ENCODE measurements around the gene POU2F2.

The POU2F2 gene

GRCh38 chr19:42154471-42155323 lies 22.5 kb upstream of the POU2F2 start:
- DNase-seq: no peak

GRCh38 chr19:42153672-42154433 lies 21.6 kb upstream of the POU2F2 start:
- no peak for DNase-seq

GRCh38 chr19:42152910-42153671 lies 20.8 kb upstream of the POU2F2 start:
- DNase-seq: no peak

DNA sequence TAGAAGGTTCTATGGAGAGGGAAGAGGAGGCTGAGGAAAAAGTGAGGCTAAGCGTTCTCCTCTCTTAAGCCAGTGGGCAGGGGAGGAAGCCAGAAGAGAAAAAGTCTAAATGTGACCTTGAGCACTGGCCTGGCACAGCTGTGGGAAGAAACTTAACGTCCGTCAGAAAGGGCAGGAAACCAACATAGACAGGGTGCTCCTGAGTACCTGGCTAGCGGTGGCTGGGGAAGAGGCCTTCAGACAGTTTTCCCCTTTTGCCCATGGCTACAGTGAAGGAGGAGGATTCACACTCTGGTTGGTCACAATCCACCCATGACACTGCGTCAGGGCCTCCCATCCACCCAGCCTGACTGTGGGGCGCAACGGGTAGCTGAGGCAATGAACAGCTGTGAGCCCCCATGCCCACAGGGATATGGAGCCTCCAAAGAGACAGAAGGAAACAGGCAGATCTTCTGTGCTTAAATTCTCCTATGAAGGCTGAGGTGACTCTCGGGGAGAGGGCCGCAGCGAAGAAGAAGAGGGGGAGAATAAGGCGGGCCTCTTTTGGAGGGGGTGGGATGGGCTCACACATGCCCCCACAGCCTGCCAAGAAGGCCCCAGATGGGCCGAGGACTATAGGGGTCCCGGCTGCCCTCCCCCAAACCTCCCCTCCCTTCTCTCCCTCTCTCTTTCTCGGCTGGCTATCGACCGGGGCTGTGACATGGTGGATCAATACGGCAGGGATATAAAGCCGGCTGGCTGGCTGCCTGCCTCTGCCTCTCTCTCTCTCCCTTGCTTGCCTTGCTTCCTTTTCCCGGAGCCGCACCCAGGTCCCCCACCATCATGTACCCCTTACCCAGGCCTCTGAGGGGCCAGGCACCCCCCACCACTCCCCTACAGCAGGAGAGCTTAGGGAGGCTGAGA lies 19.8 kb upstream of the POU2F2 start:
- DNase-seq: no peak

DNA sequence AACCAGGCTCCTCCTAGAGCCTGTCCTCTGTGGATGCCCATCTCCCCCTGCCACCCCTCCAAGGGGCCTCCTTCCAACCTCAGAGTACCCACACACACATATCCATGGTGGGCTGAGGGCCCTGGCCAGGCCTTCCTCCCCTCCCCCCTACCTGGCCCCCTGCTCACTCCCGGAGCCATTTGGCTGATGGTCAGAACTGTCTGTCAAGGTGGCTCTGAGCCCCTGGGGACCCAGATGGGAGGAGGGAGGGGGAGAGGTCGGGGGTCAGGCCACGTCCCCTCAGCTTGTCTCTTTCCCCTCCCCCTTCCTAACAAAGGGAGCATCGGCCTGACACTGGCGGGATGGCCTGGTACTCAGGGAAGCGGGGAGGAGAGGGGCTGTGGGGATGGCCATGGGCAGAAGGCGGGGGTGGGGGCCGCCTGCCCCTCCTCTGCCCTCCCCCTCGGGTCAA lies 18.7 kb upstream of the POU2F2 start:
- no peak for DNase-seq

GRCh38 chr19:42150364-42150763 lies 18.1 kb upstream of the POU2F2 start:
- no peak for DNase-seq

DNA sequence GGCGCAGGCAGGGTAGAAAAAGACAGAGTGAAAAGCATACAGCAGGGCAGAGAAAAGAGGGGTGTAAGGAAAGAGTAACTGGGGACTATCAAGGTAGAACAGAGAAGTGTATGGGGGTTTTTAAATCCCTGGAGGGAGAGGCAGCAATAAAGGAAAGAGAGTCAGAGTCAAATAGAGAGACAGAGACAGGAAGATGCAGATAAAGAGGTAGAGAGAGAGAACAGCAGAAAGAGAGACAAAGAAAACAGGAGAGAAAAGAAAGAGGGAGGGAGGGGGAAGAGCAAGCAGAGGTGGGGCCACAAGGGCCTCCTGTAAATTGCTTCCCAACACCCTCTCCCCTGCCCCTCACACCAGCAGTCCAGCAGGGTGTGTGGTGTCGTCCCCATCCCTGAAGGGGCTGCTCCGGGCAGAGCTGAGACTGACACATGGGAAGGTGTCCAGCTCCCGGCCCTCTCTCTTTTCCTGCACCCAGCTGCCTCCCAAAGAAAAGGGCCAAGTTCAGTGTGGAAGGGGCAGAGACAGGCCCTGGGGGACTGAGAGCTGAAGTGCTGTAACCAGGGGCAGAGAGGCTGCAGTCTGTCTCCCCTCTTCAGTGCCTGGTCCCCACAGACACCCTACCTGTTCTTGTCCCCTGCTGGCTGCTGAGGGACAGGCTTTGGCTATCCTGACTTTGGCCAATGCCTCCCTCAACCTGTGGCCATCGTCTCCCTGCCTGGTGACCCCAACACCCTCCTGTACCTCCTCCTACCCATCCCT lies 17.4 kb upstream of the POU2F2 start:
- DNase-seq: no peak

DNA sequence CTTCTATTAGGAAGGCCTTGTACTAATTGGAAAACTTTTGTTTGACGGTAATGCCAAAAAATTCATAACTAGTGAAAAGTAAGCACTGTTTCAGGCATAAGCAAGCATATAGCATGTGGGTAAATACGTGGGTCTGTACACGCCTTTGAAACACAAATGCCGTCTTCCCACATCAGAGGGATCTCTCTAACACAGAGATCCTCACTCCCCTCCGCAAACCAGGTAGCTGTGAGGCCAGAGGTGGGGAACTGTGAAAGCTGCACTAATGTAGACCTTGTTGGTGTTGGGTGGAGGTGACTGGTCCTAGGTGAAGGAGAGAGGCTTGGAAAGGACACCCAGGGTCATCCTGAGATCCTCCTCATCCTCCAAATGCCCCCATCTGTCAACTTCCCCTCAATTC lies 16.0 kb upstream of the POU2F2 start:
- no peak for DNase-seq

DNA sequence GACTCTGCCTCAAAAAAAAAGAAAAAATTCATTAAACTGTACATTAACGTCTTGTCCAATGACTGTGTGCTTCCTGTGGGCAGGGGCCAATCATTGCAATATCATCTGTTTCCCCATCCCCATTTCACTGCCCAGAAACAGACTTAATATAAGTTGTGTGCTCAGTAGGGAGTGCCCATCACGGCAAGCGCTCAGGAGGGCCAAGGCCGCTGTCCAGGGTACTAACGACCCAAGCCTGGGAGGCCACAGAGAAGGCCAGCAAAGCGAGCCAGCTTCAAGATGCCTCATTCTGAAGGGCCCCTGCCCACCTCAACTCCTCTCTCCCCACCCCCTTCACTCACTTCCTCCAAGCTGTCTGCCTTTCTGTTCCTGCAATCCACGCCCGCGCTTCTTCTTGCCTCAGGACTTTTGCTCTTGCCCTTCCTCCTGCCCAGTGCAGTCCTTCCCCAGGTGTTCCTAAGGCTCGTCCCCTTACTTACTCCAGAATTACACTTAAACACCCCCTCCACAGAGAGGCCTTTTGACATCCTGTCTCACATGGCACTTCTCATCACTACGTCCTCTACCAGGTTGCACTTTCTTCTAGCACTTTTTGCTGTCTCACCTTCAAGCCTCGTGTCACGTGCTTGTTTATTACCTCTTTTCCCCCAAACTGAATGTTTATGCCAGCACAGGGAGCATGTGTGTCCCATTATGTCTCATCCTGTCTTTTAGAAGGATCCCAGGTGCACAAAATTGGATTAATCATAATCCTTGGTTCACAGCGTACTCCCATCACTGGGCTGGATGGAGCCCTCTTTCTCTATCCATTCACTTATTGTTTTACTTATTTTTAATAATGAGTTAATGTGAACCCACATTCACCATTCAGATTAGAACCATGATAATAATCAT lies 11.3 kb upstream of the POU2F2 start:
- DNase-seq: peak in 1 of 2 experiments; percentile 18

- peak; percentile 59 to 66 for DNase-seq
These were observed 8.0 kb upstream of the POU2F2 start for GRCh38 chr19:42140125-42140754.

GRCh38 chr19:42134535-42135070 lies 2.4 kb upstream of the POU2F2 start:
- no peak for DNase-seq

- peak; percentile 36 to 39 for DNase-seq
These were observed 744 bp upstream of the POU2F2 start for GRCh38 chr19:42132851-42133528.

DNA sequence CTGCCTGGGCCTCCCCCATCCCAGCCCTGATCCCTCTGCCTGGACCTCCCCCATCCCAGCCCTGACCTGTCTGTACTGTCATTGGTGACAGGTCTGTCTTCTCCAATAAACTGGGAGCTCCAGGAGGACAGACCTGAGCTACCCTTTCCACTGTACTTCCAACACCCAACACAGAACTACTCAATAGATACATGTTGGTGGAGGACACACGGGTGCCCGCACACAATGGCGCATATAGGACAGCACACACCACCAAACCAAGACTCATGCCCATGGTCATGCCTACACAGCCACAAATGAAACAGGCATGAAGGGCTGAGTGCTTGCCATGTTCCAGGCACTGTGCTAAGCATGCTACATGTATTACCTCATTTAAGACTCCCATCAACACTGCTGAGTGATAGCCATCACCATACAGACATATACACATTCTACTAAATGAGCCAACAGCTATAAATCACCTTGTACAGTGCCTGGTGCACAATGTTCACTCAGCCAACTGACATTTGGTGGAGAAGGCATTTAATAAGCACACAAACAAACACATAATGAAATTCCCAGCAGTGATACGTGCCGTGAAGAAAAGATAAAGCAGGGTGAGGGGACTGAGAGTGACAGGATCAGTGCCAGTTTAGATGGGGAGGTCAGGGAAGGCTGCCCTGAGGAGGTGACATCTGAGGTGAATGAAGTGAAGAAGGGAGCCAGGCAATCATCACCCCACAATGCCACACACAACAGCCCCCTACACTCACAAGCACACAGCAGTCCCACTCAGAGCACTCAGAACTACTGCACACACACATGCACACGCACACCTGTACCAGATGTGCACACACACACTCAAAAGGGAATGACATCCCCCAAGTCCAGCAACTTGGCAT lies 857 bp downstream of the POU2F2 start:
- no peak for DNase-seq

- no peak for DNase-seq
These were observed 2.0 kb downstream of the POU2F2 start for GRCh38 chr19:42130254-42130573.

DNA sequence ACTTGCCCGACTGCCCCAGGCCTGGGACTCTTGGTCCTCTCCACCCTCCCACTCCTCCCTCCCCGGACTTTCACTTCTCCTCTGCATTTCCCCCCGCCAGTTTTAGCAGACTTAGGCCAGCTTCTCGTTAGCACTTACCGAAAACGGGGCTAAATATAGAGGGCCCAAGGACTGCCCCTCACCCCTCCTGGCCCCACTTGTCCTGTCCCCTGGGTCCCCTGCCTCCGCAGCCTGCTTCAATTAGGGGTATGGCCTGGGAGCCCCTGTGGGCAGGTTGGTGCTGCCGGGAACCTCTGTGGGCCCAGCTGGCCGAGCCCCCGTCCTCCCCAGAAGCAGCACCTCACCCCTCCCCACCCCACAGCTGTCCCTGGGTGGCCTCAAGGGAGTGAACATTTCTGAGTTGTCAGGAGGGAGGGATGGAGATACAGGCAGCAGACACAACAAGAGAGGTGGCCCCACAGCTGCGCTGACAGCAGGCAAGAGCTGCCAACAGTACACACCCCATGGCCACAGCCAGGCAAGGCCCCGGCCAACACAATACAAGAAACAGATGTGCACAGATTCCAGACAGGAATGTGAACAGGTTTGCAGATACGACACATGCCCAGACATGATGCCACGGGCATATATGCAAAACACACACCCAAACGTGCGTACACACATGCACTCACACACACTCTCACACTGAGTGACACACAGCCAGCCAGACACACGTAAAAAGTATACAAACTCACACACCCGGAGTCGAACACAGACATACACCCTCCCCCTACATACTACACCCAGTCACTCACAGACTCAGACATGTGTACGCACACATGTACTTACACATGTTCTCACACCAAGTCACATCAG lies 2.6 kb downstream of the POU2F2 start:
- no peak for DNase-seq

GRCh38 chr19:42126574-42126973 lies 5.7 kb downstream of the POU2F2 start:
- DNase-seq: no peak

- DNase-seq: no peak
These were observed 6.7 kb downstream of the POU2F2 start for GRCh38 chr19:42125536-42125935.

All from AML-193 (cell line).